ENCODE data around the gene SAMD5.

Gene SAMD5

DNA sequence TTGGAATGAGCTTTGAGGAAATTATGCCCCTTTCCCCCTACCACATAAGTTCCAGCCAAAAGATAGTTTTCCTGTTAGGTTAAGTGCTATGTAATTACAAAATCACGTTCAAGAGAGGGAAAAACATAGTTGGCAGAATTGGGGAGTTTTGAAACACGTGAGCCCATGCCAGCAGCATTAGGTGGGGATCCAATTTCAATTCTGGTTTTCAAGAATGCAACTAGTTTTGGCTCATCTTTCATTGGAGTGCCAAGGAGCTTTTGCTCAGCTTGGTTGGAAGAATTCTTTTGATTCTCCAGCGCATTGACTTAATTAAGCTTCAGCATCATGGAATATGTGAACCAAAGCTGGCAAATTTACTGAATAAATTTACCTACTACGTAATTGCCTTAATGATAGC lies 95.9 kb downstream of the SAMD5 start:
- no peak overlapping the region for H3K4me3 ChIP-seq (ENCODE audit: low read length)
- no peak for DNase-seq (ENCODE audit: low read depth, low spot score)

GRCh38 chr6:147611992-147612391 lies 103.5 kb downstream of the SAMD5 start:
- no peak for DNase-seq (ENCODE audit: low read depth, low spot score)
- H3K4me3 ChIP-seq (ENCODE audit: low read length), result no peak overlapping the region

DNA sequence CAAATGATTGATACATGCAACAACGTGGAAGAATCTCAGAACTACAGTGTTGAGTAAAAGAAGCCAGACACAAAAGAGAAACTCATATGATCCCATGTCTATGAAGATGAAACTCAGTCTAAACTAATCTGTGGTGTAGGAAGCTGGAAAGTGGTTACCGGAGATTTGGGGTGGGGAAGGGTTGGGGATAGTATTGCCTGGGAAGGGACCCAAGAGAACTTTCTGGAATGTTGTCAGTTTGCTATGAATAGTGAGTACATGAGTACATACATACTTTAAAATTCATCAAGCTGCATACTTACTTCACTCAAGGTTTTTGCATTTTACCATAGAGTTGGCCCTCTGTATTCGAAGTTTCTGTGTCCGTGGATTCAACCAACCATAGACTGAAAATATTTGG lies 106.0 kb downstream of the SAMD5 start:
- no peak overlapping the region for H3K4me3 ChIP-seq (ENCODE audit: low read length)
- no peak for DNase-seq (ENCODE audit: low read depth, low spot score)

DNA sequence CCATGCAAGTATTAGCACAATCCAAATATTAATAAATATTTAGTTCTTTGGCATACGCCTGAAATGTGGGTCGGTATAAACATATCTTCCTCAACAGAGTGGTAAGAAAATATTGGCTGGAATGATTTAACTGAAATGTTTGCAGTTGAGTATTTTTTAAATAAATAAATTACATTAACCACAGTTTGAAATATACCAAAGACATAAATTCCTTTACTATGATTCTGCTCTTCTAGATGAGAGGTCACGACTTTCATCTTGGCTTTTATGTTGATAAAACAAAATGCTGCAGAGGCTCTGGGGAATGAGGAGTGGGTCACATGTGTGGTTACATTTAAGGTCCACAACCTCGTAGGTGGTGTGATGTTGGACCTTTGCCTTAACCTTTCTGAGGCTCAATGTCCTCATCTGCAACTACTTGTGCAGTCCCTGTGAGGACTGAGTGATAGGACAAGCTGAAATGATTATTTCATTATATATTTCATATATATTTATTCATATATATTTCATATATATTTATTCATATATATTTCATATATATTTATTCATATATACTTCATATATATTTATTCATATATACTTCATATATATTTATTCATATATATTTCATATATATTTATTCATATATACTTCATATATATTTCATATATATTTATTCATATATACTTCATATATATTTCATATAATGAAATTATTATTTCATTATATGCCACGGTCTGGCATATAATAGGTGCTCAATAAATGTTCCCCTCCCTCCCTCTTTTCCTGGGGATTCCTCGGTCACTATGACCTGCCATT lies 107.4 kb downstream of the SAMD5 start:
- DNase-seq (ENCODE audit: low read depth, low spot score), result no peak
- H3K4me3 ChIP-seq (ENCODE audit: low read length), result no peak overlapping the region

DNA sequence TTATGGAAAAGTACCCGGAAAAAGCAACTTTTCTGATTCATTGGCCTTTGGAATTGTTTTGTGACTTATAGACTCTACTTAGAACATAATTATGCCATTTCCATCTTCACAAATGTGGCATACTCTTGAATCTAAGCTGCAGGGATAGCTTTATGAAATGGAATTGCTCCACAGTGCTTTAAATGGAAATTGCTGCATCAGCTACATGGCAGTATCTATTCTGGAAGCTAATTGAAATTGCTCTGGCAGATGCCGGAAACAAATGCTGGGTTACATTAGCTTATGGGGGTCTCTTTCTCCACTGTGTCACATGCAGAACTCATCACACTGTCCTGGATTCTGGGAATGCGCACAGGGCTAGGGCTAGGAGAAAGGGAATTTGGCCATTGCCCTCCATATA lies 108.9 kb downstream of the SAMD5 start:
- no peak for DNase-seq (ENCODE audit: low read depth, low spot score)

GRCh38 chr6:147618457-147618856 lies 110.0 kb downstream of the SAMD5 start:
- H3K4me3 ChIP-seq (ENCODE audit: low read length), result no peak overlapping the region
- no peak for DNase-seq (ENCODE audit: low read depth, low spot score)

More for the DNA sequence above, 108.9 kb downstream of the SAMD5 start:
- no peak overlapping the region for H3K4me3 ChIP-seq (ENCODE audit: low read length)

DNA sequence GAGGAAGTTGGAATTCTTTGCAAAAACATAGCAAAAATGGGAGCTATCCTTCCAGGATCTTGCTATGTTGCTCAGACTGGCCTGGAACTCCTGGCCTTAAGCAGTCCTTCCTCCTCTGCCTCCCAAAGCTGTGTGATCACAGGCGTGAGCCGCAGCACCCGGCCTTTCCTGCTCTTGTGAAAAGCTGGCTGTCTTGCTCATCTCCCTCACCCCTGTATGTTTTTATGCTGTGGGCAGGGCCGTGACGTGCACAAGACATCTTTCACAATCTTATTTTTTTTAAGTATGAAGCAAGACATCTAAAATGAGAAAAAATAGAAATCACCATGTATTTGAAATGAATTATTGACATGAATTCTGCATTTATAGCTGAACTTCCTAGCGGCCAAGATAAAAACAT lies 110.4 kb downstream of the SAMD5 start:
- H3K4me3 ChIP-seq (ENCODE audit: low read length), result no peak overlapping the region
- DNase-seq (ENCODE audit: low read depth, low spot score), result no peak

All from Jurkat, Clone E6-1 (cell line).